Endothelial cell (in vitro differentiated cells): Measurements from ENCODE around the gene MYL10. TPM values are rescaled to one million over a fixed set of nuclear protein-coding genes. Genes with fewer than 3 reads are reported as not detected.

Source experiments
- DNase-seq: peaks from one replicate; pipeline ENCODE4 v3.0.0; 2021; ENCODE audit warnings: low spot score
- H3K27ac Mint-ChIP-seq: one replicate; pipeline ENCODE4 v1.8.0; 2021; ENCODE audit warnings: mixed read lengths, inconsistent platforms; ENCODE audit not compliant: unreplicated experiment
- H3K27me3 Mint-ChIP-seq: one replicate; pipeline ENCODE4 v1.8.0; 2021; ENCODE audit warnings: mild to moderate bottlenecking, moderate library complexity, mixed read lengths, inconsistent platforms; ENCODE audit not compliant: unreplicated experiment
- H3K36me3 Mint-ChIP-seq: one replicate; pipeline ENCODE4 v1.8.0; 2021; ENCODE audit warnings: mild to moderate bottlenecking, low read depth, mixed read lengths, inconsistent platforms; ENCODE audit not compliant: unreplicated experiment
- H3K4me1 Mint-ChIP-seq: one replicate; pipeline ENCODE4 v1.8.0; 2021; ENCODE audit warnings: mild to moderate bottlenecking, mixed read lengths, inconsistent platforms; ENCODE audit not compliant: unreplicated experiment
- H3K4me3 Mint-ChIP-seq: one replicate; pipeline ENCODE4 v1.8.0; 2021; ENCODE audit warnings: mild to moderate bottlenecking, mixed read lengths, inconsistent platforms; ENCODE audit not compliant: unreplicated experiment
- H3K9me3 Mint-ChIP-seq: one replicate; pipeline ENCODE4 v1.8.0; 2021; ENCODE audit warnings: mixed read lengths, inconsistent platforms; ENCODE audit not compliant: unreplicated experiment
- total RNA-seq: library from RNA; stranded (reverse); fragmentation: NEBNext Ultra II Directional; extraction: Animal tissue kit (Norgen Biotek cat#: 25700); gene quantifications from one replicate; pipeline ENCODE4 v1.2.1, GENCODE V29; 2021; ENCODE audit not compliant: unreplicated experiment
- TF ChIP-seq, protein P1 (sequence below): fragments of 200-600 bp; sonication (generic); IDR thresholded peaks from one replicate; pipeline ENCODE4 v1.5.0; 2021; ENCODE audit warnings: antibody characterized with exemption; ENCODE audit not compliant: unreplicated experiment

Gene MYL10
- total RNA-seq, 1 donor from 2014 or later, result not detected

DNA sequence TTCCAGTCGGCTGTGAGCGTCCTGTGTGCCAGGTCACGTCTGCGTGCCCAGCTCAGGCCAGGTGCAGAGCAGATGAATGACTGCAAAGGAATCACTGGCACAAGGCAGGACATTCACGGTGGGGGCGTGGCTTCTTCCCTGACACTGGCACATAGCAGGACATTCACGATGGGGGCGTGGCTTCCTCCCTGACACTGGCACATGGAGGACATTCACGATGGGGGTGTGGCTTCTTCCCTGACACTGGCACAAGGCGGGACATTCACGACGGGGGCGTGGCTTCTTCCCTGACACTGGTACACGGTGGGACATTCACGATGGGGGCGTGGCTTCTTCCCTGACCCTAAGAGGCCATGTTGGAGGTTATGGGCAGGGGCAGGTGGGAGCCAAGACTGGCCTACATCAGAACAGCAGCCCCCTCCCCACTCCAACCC lies 64.3 kb downstream of the MYL10 start:
- Mint-ChIP-seq H3K27ac (no peak overlapping the region), H3K9me3 (no peaks in the 10 kb centered on the region), H3K27me3 (peaks cover 18% of the 10 kb centered on the region), H3K4me1 (peaks cover 11% of the 10 kb centered on the region), H3K36me3 (peaks cover 3% of the 10 kb centered on the region), H3K4me3 (no peak overlapping the region)
- TF ChIP-seq, protein P1, sequence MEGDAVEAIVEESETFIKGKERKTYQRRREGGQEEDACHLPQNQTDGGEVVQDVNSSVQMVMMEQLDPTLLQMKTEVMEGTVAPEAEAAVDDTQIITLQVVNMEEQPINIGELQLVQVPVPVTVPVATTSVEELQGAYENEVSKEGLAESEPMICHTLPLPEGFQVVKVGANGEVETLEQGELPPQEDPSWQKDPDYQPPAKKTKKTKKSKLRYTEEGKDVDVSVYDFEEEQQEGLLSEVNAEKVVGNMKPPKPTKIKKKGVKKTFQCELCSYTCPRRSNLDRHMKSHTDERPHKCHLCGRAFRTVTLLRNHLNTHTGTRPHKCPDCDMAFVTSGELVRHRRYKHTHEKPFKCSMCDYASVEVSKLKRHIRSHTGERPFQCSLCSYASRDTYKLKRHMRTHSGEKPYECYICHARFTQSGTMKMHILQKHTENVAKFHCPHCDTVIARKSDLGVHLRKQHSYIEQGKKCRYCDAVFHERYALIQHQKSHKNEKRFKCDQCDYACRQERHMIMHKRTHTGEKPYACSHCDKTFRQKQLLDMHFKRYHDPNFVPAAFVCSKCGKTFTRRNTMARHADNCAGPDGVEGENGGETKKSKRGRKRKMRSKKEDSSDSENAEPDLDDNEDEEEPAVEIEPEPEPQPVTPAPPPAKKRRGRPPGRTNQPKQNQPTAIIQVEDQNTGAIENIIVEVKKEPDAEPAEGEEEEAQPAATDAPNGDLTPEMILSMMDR, result no peak
- DNase-seq, result no peak

- TF ChIP-seq, protein P1, result no peak
- DNase-seq, result no peak
- Mint-ChIP-seq H3K27me3 (peaks cover 18% of the 10 kb centered on the region), H3K4me3 (no peak overlapping the region), H3K36me3 (peaks cover 3% of the 10 kb centered on the region), H3K4me1 (peaks cover 11% of the 10 kb centered on the region), H3K9me3 (no peaks in the 10 kb centered on the region), H3K27ac (peak overlapping the region; percentile 57)
Measured at GRCh38 chr7:101563943-101564777, 64.9 kb downstream of the MYL10 start.

Other genes with a start within 250 kb of the MYL10 start
- 43.7 TPM for gene CUX1, start 188.3 kb upstream of the MYL10 start, total RNA-seq